ENCODE data around the gene AUTS2. TPM values are rescaled to one million over a fixed set of nuclear protein-coding genes. Genes with fewer than 3 reads are reported as not detected.

Gene AUTS2
- total RNA-seq, 1 experiment from 2014 or later = 2.5 TPM

DNA sequence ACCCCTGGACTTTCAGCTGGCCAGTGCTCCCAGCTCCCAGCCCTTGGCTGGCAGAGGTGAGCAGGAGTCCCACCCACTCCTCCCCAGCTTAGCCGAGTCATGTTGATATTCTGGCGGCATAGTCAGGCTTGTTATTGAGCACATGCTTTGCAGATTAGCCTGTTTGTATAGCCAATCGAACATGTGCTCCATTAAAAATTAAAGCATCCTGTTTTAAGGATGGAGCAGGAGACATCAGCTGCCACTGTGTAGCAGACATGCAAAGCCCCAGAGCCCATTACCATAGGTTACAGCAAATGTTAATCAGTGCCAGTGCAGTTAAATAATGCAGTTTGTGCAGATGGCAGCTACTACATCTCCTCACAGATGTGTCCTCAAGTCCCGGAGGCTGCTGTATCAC lies 959.1 kb downstream of the AUTS2 start:
- no peak overlapping the region for H3K27ac ChIP-seq (ENCODE audit: low read length)
- in situ Hi-C loops (cut with HindIII; ENCODE audit: low pct_unique_long_range_greater_than_20kb, low sequenced_read_pairs) = no loop called here
- POLR2A ChIA-PET = no interaction called here
- intact Hi-C loops (cut with micrococcal nuclease; ENCODE audit: unreplicated experiment) = no loop called here
- no TSS peak for BruUV-seq (replicated peaks)
- CTCF ChIA-PET = no interaction called here
- no peak overlapping the region for H3K4me3 ChIP-seq (ENCODE audit: low read depth in 2 of 2, low read length in 2 of 2)
- no peak for TF ChIP-seq POLR2AphosphoS5 (IDR thresholded peaks at IDR 0.05; ENCODE audit: low read depth, low read length)
- TF ChIP-seq SIN3A (IDR thresholded peaks at IDR 0.05; ENCODE audit: borderline replicate concordance, insufficient read depth, low read depth, low read length) = no peak
- TF ChIP-seq, protein P1, sequence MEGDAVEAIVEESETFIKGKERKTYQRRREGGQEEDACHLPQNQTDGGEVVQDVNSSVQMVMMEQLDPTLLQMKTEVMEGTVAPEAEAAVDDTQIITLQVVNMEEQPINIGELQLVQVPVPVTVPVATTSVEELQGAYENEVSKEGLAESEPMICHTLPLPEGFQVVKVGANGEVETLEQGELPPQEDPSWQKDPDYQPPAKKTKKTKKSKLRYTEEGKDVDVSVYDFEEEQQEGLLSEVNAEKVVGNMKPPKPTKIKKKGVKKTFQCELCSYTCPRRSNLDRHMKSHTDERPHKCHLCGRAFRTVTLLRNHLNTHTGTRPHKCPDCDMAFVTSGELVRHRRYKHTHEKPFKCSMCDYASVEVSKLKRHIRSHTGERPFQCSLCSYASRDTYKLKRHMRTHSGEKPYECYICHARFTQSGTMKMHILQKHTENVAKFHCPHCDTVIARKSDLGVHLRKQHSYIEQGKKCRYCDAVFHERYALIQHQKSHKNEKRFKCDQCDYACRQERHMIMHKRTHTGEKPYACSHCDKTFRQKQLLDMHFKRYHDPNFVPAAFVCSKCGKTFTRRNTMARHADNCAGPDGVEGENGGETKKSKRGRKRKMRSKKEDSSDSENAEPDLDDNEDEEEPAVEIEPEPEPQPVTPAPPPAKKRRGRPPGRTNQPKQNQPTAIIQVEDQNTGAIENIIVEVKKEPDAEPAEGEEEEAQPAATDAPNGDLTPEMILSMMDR (IDR thresholded peaks at IDR 0.05) = no peak
- TF ChIP-seq, protein P2, sequence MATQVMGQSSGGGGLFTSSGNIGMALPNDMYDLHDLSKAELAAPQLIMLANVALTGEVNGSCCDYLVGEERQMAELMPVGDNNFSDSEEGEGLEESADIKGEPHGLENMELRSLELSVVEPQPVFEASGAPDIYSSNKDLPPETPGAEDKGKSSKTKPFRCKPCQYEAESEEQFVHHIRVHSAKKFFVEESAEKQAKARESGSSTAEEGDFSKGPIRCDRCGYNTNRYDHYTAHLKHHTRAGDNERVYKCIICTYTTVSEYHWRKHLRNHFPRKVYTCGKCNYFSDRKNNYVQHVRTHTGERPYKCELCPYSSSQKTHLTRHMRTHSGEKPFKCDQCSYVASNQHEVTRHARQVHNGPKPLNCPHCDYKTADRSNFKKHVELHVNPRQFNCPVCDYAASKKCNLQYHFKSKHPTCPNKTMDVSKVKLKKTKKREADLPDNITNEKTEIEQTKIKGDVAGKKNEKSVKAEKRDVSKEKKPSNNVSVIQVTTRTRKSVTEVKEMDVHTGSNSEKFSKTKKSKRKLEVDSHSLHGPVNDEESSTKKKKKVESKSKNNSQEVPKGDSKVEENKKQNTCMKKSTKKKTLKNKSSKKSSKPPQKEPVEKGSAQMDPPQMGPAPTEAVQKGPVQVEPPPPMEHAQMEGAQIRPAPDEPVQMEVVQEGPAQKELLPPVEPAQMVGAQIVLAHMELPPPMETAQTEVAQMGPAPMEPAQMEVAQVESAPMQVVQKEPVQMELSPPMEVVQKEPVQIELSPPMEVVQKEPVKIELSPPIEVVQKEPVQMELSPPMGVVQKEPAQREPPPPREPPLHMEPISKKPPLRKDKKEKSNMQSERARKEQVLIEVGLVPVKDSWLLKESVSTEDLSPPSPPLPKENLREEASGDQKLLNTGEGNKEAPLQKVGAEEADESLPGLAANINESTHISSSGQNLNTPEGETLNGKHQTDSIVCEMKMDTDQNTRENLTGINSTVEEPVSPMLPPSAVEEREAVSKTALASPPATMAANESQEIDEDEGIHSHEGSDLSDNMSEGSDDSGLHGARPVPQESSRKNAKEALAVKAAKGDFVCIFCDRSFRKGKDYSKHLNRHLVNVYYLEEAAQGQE (IDR thresholded peaks at IDR 0.05; ENCODE audit: insufficient read depth in 1 of 2, low read depth in 2 of 2, low read length in 1 of 2) = no peak
- no peak for TF ChIP-seq TCF7L2 (IDR thresholded peaks at IDR 0.05; ENCODE audit: low read depth, low read length)
- no peaks in the 10 kb centered on the region for H3K4me1 ChIP-seq (ENCODE audit: control insufficient read depth, insufficient read depth, low read length)
- no peak for DNase-seq (ENCODE audit: low read depth, low spot score)
- H3K36me3 ChIP-seq (ENCODE audit: control insufficient read depth, insufficient read depth, low read length) = no peaks in the 10 kb centered on the region
- no peak for ATAC-seq
- no peaks in the 10 kb centered on the region for H3K9me3 ChIP-seq (ENCODE audit: control insufficient read depth, insufficient read depth, low read depth, low read length)
- H3K27me3 ChIP-seq (ENCODE audit: control insufficient read depth, insufficient read depth, low read length) = no peaks in the 10 kb centered on the region

DNA sequence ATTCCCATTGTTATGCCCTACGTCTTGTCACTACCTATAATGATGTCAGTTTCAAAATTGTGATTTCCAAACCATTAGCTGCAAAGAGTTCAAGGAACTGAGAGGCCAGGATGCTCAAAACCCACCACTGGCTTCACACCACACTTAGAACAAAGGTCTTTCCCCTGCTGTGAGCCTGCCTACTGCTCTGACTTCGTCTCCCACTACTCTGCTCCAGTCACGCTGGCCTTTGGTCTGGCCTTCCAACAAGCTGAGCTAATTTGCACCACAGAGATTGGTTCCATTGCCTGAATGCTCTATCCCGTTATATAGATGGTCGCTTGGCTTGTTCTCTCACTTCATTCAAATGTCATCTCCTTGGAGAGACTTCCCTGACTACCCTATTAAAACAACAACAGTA lies 961.5 kb downstream of the AUTS2 start:
- Histone ChIP-seq H3K36me3 (ENCODE audit: control insufficient read depth, insufficient read depth, low read length) (no peaks in the 10 kb centered on the region), H3K4me3 (ENCODE audit: low read depth in 2 of 2, low read length in 2 of 2) (no peak overlapping the region), H3K27ac (ENCODE audit: low read length) (no peak overlapping the region), H3K27me3 (ENCODE audit: control insufficient read depth, insufficient read depth, low read length) (no peaks in the 10 kb centered on the region), H3K9me3 (ENCODE audit: control insufficient read depth, insufficient read depth, low read depth, low read length) (no peaks in the 10 kb centered on the region), H3K4me1 (ENCODE audit: control insufficient read depth, insufficient read depth, low read length) (no peaks in the 10 kb centered on the region)
- POLR2A ChIA-PET = no interaction called here
- no peak for ATAC-seq
- no peak for TF ChIP-seq SIN3A (IDR thresholded peaks at IDR 0.05; ENCODE audit: borderline replicate concordance, insufficient read depth, low read depth, low read length)
- no peak for TF ChIP-seq POLR2AphosphoS5 (IDR thresholded peaks at IDR 0.05; ENCODE audit: low read depth, low read length)
- TF ChIP-seq, protein P1 (IDR thresholded peaks at IDR 0.05) = no peak
- TF ChIP-seq TCF7L2 (IDR thresholded peaks at IDR 0.05; ENCODE audit: low read depth, low read length) = no peak
- TF ChIP-seq, protein P2 (IDR thresholded peaks at IDR 0.05; ENCODE audit: insufficient read depth in 1 of 2, low read depth in 2 of 2, low read length in 1 of 2) = no peak
- DNase-seq (ENCODE audit: low read depth, low spot score) = no peak
- BruUV-seq (replicated peaks) = no TSS peak
- intact Hi-C loops (cut with micrococcal nuclease; ENCODE audit: unreplicated experiment) (no loop called here), in situ Hi-C loops (cut with HindIII; ENCODE audit: low pct_unique_long_range_greater_than_20kb, low sequenced_read_pairs) (no loop called here)
- CTCF ChIA-PET = no interaction called here

All from Panc1 (cell line).